ENCODE measurements around the gene SCGB2B2.

- no peak for TF ChIP-seq CTCF (conservative IDR thresholded peaks at IDR 0.05 in 1 of 2, IDR thresholded peaks at IDR 0.05 in 1 of 2; ENCODE audit: extremely low read depth in 1 of 2, insufficient read depth in 1 of 2, low read depth in 1 of 2, low read length in 2 of 2)
- TF ChIP-seq EZH2 (IDR thresholded peaks at IDR 0.05; ENCODE audit: borderline replicate concordance, low read length): no peak
Observed at GRCh38 chr19:34661357-34661756, 15.6 kb downstream of the SCGB2B2 start.
